T-helper 2 cell treated with Interferon-gamma antibody and Interleukin-4, amounts not matched to agents 100 ng/mL and 5 ng/mL, for 36 hours (primary cell): Measurements from ENCODE around the gene MICAL3. TPM values are rescaled to one million over a fixed set of nuclear protein-coding genes. Genes with fewer than 3 reads are reported as not detected.
"Not testable (repeated sequence)": the region's sequence is repeated elsewhere in the genome, so short reads cannot be mapped to it uniquely, and the experiment has no call there.

Experiments
- intact Hi-C: fragments of 100-400 bp; cut with micrococcal nuclease; formaldehyde crosslinking; loops from one replicate; pipeline ENCODE4 v1.15.1; 2023
- total RNA-seq: library from RNA; stranded (reverse); gene quantifications from 2 replicates; pipeline ENCODE4 v1.2.3, GENCODE V29; 2022

The MICAL3 gene
- total RNA-seq, 1 donor from 2014 or later: 38.7 TPM

DNA sequence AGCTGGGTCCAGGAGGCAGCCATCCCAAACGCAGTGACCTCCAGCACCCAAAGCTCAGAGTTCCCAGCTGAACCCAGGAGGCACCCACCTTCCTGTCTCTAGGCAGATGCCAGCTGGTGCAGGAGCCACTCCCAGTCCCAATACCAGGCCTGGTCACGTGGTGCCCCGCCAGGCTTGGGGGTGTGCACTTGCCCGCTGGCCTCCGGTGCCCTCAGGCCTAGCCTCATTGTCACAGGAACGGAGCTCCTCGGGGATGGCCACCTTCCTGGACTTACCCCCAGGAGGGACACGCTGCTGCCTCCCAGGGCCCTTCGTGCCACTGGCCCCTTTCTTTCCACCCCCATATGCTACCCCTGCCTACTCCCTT is 254.7 kb downstream of the MICAL3 start:
- intact Hi-C loops: no loop called here

- intact Hi-C loops: no loop called here
These were observed 255.2 kb downstream of the MICAL3 start for GRCh38 chr22:17769013-17769715.

DNA sequence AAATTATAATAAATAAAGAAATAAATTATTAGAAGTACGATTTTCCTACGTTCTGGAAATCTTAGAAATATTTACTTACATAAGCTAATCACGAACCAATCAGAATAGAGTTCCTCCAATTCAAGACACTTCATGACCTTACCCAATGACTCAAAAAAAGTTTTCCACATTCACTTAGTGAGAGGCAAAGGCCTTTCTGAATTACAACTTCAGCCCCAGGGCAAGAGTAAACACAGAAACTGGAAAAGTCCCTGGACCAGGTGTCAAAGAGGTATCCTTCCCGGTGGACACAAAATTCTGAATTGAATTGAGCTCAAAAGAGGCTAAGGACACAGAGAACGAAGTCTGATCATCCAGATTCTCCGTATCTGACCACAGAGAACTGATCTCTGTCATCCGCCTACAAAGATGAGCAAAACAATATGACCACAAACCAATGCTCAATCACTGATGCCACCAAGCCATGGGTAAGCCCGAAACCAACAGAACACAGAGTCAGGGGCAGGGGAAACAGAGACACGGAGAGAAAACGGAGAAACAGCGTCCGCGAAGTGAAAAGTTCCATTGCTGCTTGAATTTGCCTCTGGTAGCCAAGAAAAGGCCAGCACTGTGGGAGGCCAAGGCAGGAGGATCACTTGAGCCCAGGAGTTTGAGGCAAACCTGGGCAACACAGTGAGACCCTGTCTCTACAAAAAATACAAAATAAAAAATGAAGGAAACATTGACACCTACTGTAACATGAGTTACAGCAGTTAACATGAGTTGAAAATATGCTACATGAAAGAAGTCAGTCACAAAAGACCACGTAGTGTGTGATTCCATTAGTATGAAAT is 256.9 kb downstream of the MICAL3 start:
- intact Hi-C loops: loop anchor here (1.0 kb wide), 1 partner anchor 10 kb away; no protein-coding TSS in a partner anchor

GRCh38 chr22:17764852-17765251 is 259.5 kb downstream of the MICAL3 start:
- intact Hi-C loops: not testable (repeated sequence)

DNA sequence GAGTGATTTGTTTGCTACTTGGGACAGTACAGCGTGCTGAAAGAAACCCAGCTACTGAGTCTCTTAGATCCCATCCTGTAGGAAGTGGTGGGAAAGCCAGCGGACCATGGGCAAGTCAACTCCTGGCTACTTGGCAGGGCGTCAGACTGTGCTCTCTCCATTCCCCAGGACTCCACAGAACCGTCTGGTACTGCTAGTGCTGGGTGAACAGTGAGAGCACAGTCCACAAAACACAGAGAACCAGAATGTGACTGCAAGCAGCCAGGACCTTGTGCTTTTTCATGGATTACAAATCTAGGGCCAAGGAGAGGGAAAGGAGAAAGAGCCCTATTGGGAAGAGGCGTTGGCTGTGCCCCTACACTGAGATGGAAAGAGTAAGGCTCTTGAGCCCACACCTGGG is 260.3 kb downstream of the MICAL3 start:
- intact Hi-C loops: no loop called here

GRCh38 chr22:17763442-17763841 is 260.9 kb downstream of the MICAL3 start:
- intact Hi-C loops: not testable (repeated sequence)

DNA sequence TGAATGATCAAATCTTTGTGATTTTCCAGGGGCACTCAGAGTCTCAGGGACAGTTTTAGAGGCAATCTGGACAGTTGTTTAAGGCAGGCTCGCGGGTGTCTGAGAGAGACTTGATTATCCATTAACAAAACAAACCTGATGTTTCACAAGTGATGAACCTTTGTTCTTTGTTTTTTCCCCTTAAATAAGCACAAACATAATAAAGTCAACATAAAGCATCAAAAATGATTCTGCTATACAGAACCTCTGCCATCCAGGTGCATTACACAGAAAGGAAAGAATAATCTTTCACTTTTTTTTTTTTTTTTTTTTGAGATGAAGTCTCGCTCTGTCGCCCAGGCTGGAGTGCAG is 263.2 kb downstream of the MICAL3 start:
- intact Hi-C loops: no loop called here

DNA sequence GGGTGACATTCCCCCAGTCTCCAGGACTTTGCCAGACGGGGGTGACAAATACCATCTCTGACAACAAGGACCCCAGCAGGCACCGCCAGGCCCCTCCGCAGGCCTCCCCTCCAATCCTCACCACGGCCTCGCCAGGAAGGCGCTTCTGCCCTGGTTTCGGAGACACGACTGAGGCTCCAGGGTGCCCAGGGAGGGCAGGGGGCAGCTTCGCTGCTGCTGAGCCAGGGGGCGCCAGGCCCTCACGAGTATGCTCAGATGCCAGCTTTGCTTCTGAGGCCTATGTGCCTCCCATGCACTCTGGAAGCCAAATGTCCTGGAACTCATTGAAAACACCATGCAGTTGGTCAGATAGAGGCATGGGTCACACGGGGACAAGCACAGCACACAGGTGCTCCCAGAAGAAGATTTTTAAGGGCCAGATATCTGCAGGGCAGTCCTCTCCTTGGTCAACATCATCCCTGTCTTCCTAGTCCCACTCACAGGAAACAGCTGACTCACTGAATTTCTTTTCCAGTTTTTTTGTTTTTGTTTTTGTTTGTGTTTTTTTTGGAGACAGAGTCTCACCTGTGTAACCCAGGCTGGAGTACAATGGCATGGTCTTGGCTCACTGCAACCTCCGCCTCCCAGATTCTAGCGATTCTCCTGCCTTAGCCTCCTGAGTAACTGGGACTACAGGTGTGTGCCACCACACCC is 270.0 kb downstream of the MICAL3 start:
- intact Hi-C loops: no loop called here

DNA sequence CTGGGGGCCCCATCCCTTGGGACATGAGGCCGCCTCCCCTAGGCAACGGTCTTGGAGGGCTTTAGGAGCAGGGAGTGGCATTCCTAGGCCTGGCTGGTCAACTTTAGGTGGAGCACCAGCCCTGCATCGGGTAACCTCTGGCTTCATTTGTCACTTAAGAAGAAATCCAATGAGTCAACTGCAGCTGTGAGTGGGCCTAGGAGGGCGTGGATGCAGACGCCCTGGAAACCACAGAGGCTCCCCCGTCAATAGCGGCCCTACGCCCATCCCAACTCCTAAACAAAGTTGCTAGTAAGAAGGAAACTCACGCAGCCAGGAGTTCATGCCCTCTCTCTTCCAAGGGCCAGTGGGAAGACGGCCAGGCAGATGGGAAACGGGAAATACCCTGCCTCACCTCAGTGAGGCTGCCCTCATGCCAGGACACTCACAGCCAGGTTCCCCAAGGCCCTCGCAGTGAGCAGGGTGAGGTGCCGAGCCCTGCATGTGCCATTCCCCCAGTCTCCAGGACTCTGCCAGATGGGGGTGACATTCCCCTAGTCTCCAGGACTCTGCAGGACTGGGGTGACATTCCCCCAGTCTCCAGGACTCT is 270.9 kb downstream of the MICAL3 start:
- intact Hi-C loops: no loop called here

DNA sequence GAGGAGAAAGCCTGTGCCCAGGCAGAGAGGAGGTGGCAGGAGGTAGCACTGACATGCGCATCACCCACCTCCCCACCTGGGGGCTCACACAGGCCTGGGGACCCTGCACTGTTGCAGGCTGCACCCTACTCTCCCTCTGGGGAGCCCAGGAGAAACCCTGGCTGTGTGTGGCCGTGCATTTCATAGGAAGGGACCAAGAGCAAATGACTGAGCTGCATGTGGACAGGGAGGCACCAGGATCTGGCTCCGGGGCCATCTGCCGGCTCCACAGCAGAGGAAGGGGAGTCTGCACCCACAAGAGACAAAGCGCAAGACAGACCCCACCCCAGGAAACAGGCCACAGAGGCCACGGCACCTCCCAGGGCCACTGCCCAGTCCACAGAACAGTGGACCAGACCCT is 272.8 kb downstream of the MICAL3 start:
- intact Hi-C loops: no loop called here

- intact Hi-C loops: no loop called here
These were observed 274.6 kb downstream of the MICAL3 start for GRCh38 chr22:17749605-17750395.

DNA sequence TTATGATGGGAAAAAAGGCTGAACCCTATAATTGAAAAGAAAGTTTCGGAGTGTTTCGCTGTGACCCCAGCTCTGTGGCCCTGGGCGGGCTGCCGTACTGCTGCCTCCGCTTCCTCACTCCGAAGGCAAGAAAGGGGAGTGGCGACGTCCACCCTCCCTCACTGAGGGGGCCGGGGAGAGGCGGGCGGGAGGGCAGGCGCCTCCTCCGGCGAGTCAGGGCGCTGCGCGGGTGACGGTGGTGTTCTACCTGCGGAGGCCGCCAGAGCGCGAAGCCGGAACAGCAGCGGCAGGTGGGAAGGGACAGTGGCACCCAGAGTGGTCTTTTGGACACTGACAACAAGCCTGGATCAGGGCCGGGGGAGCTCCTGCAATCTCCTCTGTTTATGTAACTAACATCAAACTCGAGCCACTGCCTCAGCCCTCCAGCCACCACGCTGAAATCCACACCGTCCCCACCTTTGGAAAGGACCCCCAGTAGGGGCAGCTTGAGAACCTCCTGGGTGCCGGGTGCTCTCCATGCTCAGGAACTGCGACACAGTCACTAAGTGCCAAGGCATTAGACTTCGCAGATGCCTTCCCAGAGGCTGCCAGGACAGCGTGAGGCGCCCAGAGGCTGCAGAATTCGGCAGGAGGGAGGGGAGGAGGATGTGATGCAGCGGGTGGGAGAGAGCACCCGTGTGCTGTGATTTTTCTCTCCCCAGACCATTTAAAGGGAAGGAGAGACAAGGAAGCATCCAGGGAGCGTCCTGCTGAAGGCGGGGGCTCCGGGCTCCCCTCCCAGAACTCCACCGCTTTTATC is 275.6 kb downstream of the MICAL3 start:
- intact Hi-C loops: no loop called here

- intact Hi-C loops: no loop called here
These were observed 277.4 kb downstream of the MICAL3 start for GRCh38 chr22:17746916-17747315.

GRCh38 chr22:17744430-17744829 is 279.9 kb downstream of the MICAL3 start:
- intact Hi-C loops: no loop called here

DNA sequence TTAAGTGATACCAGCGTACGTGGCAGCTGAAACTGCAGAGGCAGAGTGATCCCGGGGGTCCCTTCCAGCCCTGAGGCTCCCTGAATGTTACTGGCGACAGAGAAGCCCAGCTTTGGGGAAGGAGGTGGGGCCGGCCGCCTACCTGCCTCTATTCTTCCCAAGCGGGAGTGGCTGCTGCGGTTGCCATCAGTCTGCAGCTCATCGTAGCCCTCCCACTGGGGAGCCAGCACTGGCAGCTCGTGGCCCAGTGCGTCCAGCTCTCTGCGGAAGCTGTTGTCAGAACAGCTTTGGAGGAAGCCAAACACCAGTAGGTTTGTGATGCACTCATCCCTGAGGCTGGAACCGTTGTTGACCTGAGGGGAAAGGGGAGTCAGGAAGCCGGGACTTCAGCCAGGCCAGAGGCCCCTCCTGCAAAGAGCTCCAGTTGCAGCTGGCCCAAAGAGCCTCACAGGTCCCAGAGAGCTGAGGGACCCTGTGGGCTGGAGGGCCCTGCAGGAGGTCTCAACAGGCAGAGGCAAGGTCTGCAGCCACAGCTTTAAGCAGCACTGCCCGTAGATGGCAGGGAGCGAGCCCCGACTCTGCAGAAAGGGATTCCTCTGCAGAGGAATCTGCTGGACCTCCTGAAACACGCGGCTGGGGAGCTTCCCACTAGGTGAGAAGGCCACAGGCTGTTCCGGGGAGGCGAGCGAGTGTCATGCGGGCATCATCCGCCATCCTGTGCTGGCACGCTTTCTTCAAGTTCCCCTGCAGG is 280.5 kb downstream of the MICAL3 start:
- intact Hi-C loops: no loop called here

DNA sequence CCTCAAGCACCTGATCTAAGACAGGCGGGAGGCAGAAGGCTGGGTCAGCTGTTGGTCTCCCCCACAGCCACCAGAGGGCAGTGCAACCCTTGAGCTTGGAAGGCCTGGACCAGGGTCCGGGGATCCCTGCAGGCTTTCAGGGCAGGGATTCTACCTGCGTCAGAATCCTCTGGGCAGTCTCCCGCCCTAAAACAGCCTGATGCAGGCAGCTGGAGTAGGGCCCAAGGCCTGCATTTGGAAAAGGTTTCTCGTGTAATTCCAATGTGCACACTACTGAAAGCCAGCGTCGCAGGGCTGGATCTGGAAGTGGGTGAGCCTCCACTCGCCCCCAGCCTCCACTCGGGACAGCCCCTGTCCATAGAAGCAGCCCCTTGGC is 281.8 kb downstream of the MICAL3 start:
- intact Hi-C loops: loop anchor here (1.0 kb wide), 1 partner anchor 43 kb away; no protein-coding TSS in a partner anchor

DNA sequence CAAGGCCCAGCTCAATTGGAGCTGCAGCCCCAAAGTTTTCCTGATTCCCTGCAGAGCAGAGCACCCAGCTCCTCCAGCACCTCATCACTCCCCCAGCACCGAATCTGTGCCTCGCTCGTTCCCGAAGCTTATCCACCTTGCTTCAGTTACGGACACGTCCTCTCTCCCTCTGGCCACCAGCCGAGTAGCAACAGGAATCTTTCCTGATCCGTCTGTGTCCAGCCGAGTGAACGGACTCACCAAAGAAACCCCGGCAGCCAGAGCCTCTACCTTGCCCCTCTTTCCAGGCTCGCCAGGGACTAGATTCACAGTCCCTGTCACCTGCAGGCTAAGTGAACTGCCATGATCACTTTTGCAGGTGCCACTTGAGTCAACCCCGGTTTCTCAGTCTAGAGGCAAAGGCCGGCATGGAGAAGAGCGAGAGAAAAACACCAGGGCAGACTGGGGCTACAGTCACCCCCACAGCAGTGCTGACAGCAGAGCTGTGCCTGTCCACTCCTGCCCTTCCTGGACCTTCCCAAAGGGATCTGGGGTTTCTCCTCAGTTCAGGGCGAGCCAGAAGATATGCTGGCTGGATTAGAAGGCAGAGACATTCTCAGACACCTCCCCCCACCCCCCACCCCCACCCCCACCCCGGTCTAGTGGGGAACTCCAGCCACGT is 282.4 kb downstream of the MICAL3 start:
- intact Hi-C loops: loop anchor here (1.0 kb wide), 1 partner anchor 43 kb away; no protein-coding TSS in a partner anchor

- intact Hi-C loops: no loop called here
These were observed 285.0 kb downstream of the MICAL3 start for GRCh38 chr22:17739196-17739975.
